ENCODE results near the gene CDKN2B. TPM values are rescaled to one million over a fixed set of nuclear protein-coding genes. Genes with fewer than 3 reads are reported as not detected.

Gene CDKN2B
- total RNA-seq, 2 donors from 2014 or later, result 4.5 to 11.4 TPM

DNA sequence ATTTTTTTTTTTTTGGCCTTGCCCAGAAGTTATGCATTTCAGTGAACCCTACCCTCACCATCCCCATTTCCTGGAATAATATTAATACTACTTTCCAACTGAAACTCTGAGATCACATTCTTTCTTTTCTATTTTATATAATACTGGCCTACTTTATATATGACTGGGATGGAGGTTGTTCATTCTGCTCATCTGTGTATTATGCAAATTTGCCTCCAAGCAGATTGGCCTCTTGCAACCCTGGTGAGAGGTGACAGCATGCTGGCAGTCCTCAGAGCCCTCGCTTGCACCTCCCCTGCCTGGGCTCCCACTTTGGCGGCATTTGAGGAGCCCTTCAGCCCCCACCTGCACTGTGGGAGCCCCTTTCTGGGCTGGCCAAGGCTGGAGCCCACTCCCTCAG, 50.3 kb downstream of the CDKN2B start:
- H3K9me3 Mint-ChIP-seq, result peaks cover 12% of the 10 kb centered on the region
- DNase-seq, result no peak
- Histone ChIP-seq H3K4me3 (ENCODE audit: low read length) (no peak overlapping the region), H3K9ac (ENCODE audit: extremely low read depth, low read length, poor library complexity, severe bottlenecking) (no peak overlapping the region), H3K4me1 (ENCODE audit: control insufficient read depth, insufficient read depth, low read length) (no peaks in the 10 kb centered on the region), H3K36me3 (ENCODE audit: control insufficient read depth, insufficient read depth, low read length) (no peaks in the 10 kb centered on the region), H3K27me3 (ENCODE audit: control insufficient read depth, insufficient read depth, low read length, poor library complexity, severe bottlenecking) (peaks cover 43% of the 10 kb centered on the region), H3K27ac (ENCODE audit: low read depth, low read length) (no peak overlapping the region), H3K9me3 (ENCODE audit: control insufficient read depth, low read length) (peaks cover 6% of the 10 kb centered on the region)
- H3K36me3 Mint-ChIP-seq (ENCODE audit: low read depth), result no peaks in the 10 kb centered on the region
- H3K4me3 Mint-ChIP-seq, result no peak overlapping the region
- H3K27ac Mint-ChIP-seq, result no peak overlapping the region
- TF ChIP-seq, protein P1, sequence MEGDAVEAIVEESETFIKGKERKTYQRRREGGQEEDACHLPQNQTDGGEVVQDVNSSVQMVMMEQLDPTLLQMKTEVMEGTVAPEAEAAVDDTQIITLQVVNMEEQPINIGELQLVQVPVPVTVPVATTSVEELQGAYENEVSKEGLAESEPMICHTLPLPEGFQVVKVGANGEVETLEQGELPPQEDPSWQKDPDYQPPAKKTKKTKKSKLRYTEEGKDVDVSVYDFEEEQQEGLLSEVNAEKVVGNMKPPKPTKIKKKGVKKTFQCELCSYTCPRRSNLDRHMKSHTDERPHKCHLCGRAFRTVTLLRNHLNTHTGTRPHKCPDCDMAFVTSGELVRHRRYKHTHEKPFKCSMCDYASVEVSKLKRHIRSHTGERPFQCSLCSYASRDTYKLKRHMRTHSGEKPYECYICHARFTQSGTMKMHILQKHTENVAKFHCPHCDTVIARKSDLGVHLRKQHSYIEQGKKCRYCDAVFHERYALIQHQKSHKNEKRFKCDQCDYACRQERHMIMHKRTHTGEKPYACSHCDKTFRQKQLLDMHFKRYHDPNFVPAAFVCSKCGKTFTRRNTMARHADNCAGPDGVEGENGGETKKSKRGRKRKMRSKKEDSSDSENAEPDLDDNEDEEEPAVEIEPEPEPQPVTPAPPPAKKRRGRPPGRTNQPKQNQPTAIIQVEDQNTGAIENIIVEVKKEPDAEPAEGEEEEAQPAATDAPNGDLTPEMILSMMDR (conservative IDR thresholded peaks at IDR 0.05), result no peak
- peaks cover 56% of the 10 kb centered on the region for H3K27me3 Mint-ChIP-seq (ENCODE audit: insufficient read depth)
- 88% methylated on average over 2 of the region's 2 CpGs; no CpG with 5 or more reads in 1 of the 2 experiments for WGBS, 2 experiments (ENCODE audit: insufficient coverage in 1 of 2, insufficient read length in 1 of 2)
- H3K4me1 Mint-ChIP-seq, result no peaks in the 10 kb centered on the region

Other genes with a start within 250 kb of the CDKN2B start
- 10 to 100 TPM; 81.0 to 99.0 TPM for gene MTAP, start 206.7 kb downstream of the CDKN2B start, total RNA-seq
- 1 to 10 TPM; 1.9 to 6.7 TPM for gene CDKN2A, start 14.9 kb downstream of the CDKN2B start, total RNA-seq
- gene CDKN2B-AS1, start 14.5 kb downstream of the CDKN2B start, total RNA-seq, result not detected

All from endodermal cell (in vitro differentiated cells).